HEK293T (cell line): ENCODE data around the gene IRF2BP2.

Experiments used
- ARNT ChIP-seq: fragments of 450-650 bp; IDR thresholded peaks from 2 replicates; pipeline ENCODE4 v1.6.1; 2017; ENCODE audit warnings: mild to moderate bottlenecking
- BHLHE40 ChIP-seq: fragments of 450-650 bp; IDR thresholded peaks from 2 replicates; pipeline ENCODE4 v1.6.1; 2016; ENCODE audit warnings: mild to moderate bottlenecking, moderate library complexity, borderline replicate concordance
- CTBP1 ChIP-seq: fragments of 450-650 bp; IDR thresholded peaks from 2 replicates; pipeline ENCODE4 v1.6.1; 2016; ENCODE audit warnings: borderline replicate concordance
- ELF4 ChIP-seq: fragments of 450-650 bp; IDR thresholded peaks from 2 replicates; pipeline ENCODE4 v1.6.1; 2017; ENCODE audit warnings: antibody characterized with exemption
- FOXA1 ChIP-seq: fragments of 450-650 bp; IDR thresholded peaks from 2 replicates; pipeline ENCODE4 v1.6.1; 2016; ENCODE audit warnings: mild to moderate bottlenecking
- FOXK2 ChIP-seq: fragments of 450-650 bp; IDR thresholded peaks from 2 replicates; pipeline ENCODE4 v1.6.1; 2016; ENCODE audit warnings: mild to moderate bottlenecking
- FOXM1 ChIP-seq: fragments of 450-650 bp; IDR thresholded peaks from 2 replicates; pipeline ENCODE4 v1.6.1; 2017; ENCODE audit warnings: mild to moderate bottlenecking, borderline replicate concordance
- HDGF ChIP-seq: fragments of 450-650 bp; IDR thresholded peaks from 2 replicates; pipeline ENCODE4 v1.6.1; 2017; ENCODE audit warnings: antibody characterized with exemption, borderline replicate concordance
- NFRKB ChIP-seq: fragments of 450-650 bp; IDR thresholded peaks from 2 replicates; pipeline ENCODE4 v1.6.1; 2016; ENCODE audit warnings: mild to moderate bottlenecking, moderate library complexity
- PKNOX1 ChIP-seq: fragments of 450-650 bp; IDR thresholded peaks from 2 replicates; pipeline ENCODE4 v1.6.1; 2016
- SP1 ChIP-seq: fragments of 450-650 bp; IDR thresholded peaks from 2 replicates; pipeline ENCODE4 v1.6.1; 2017
- TARDBP ChIP-seq: fragments of 450-650 bp; IDR thresholded peaks from 2 replicates; pipeline ENCODE4 v1.6.1; 2016
- ZNF384 ChIP-seq: fragments of 450-650 bp; IDR thresholded peaks from 2 replicates; pipeline ENCODE4 v1.6.1; 2016

GRCh38 chr1:234585330-234586055 lies 24.5 kb downstream of the IRF2BP2 start:
- TF ChIP-seq ZNF384: no peak
- TF ChIP-seq SP1: no peak
- no peak for TF ChIP-seq FOXM1
- TF ChIP-seq NFRKB: no peak
- no peak for TF ChIP-seq ARNT
- no peak for TF ChIP-seq BHLHE40
- no peak for TF ChIP-seq HDGF
- TF ChIP-seq FOXK2: no peak
- no peak for TF ChIP-seq CTBP1
- no peak for TF ChIP-seq ELF4
- TF ChIP-seq FOXA1: no peak
- TF ChIP-seq PKNOX1: 0 out of 2 replicates have a peak, but pooled peaks have one; percentile 31
- TF ChIP-seq TARDBP: no peak
